Esophagus muscularis mucosa (tissue), 4 donors: ENCODE measurements around the gene BORCS5.

Source experiments
- CTCF ChIP-seq, 3 experiments: fragments of 200-600 bp in 2 of 3; fragments of 450-650 bp in 1 of 3; sonication (generic) in 2 of 3; IDR thresholded peaks; one replicate each; pipeline ENCODE4 v1.5.1; 2017 to 2019; ENCODE audit warnings: antibody characterized with exemption in 3 of 3, mild to moderate bottlenecking in 2 of 3, moderate library complexity in 1 of 3
- EP300 ChIP-seq: sonication (generic); formaldehyde crosslinking; IDR thresholded peaks from one replicate; pipeline ENCODE4 v1.6.1; 2017; ENCODE audit warnings: antibody characterized with exemption
- POLR2AphosphoS5 ChIP-seq, 2 donors: sonication (generic); formaldehyde crosslinking; IDR thresholded peaks; one replicate each; pipeline ENCODE4 v1.6.1; 2017; ENCODE audit warnings: antibody characterized with exemption in 2 of 2

- TF ChIP-seq EP300 (no peak), CTCF (IDR thresholded peaks at IDR 0.05) (no peak), POLR2AphosphoS5 (IDR thresholded peaks at IDR 0.05) (no peak)
Measured at GRCh38 chr12:12380949-12381593, 24.2 kb downstream of the BORCS5 start.
